Stomach (tissue), 9 donors: ENCODE results near the gene NCK2. TPM values are rescaled to one million over a fixed set of nuclear protein-coding genes. Genes with fewer than 3 reads are reported as not detected.

Experiments
- DNase-seq, 2 donors: peaks; one replicate each; pipeline versions ENCODE4 v3.0.0 to v3.0.0-alpha.2; 2013 to 2019
- H3K27ac ChIP-seq, 5 donors: fragments of 200-600 bp in 4 of 5; sonication (generic) in 4 of 5; one replicate each; pipeline ENCODE4 v1.5.1; 2013 to 2019; ENCODE audit warnings: mild to moderate bottlenecking in 1 of 5, moderate library complexity in 1 of 5
- H3K27me3 ChIP-seq, 3 donors: fragments of 200-600 bp; sonication (generic); one replicate each; pipeline ENCODE4 v1.5.1; 2017 to 2019; ENCODE audit warnings: mixed run types in 1 of 3
- H3K36me3 ChIP-seq, 4 donors: fragments of 200-600 bp; sonication (generic); 1 replicate in 3 of 4; 2 replicates in 1 of 4; pipeline ENCODE4 v1.5.1; 2016 to 2019
- H3K4me1 ChIP-seq, 4 donors: fragments of 200-600 bp; sonication (generic); one replicate each; pipeline ENCODE4 v1.5.1; 2016 to 2019
- H3K4me3 ChIP-seq, 4 donors: fragments of 200-600 bp; sonication (generic) in 3 of 4; one replicate each; pipeline ENCODE4 v1.5.1; 2016 to 2019; ENCODE audit warnings: mild to moderate bottlenecking in 1 of 4
- H3K9me3 ChIP-seq, 4 donors: fragments of 200-600 bp; sonication (generic); one replicate each; pipeline ENCODE4 v1.5.1; 2016 to 2019
- CTCF ChIP-seq, 7 experiments: fragments of 450-650 bp in 4 of 7; fragments of 200-600 bp in 3 of 7; sonication (generic) in 3 of 7; IDR thresholded peaks; one replicate each; pipeline ENCODE4 v1.5.1; 2016 to 2019; ENCODE audit warnings: antibody characterized with exemption in 7 of 7, control low read depth in 2 of 7, mild to moderate bottlenecking in 1 of 7
- EP300 ChIP-seq: sonication (generic); formaldehyde crosslinking; IDR thresholded peaks from one replicate; pipeline ENCODE4 v1.6.1; 2017; ENCODE audit warnings: antibody characterized with exemption
- POLR2A ChIP-seq, 4 donors: fragments of 450-650 bp; IDR thresholded peaks; one replicate each; pipeline ENCODE4 v1.6.1; 2016; ENCODE audit warnings: antibody characterized with exemption in 4 of 4, control low read depth in 2 of 4, mild to moderate bottlenecking in 1 of 4, moderate library complexity in 1 of 4
- POLR2AphosphoS5 ChIP-seq, 3 donors: sonication (generic); formaldehyde crosslinking; IDR thresholded peaks; one replicate each; pipeline ENCODE4 v1.6.1; 2016; ENCODE audit warnings: antibody characterized with exemption in 3 of 3
- WGBS, 5 donors: extraction: QIAGEN DNeasy Blood & Tissue Kit in 3 of 5; methylation state at CpG; one replicate each; pipeline versions ENCODE4 v1.1.5 to v1.1.7; 2013 to 2018; 5-methylcytosine and 5-hydroxymethylcytosine counted together
- intact Hi-C: fragments of 100-400 bp; cut with DNase I; formaldehyde crosslinking; loops from one replicate; pipeline ENCODE4 v1.15.1; 2023; ENCODE audit warnings: low total_unique reads
- polyA plus RNA-seq, 3 donors: library from polyadenylated mRNA; stranded (reverse); fragments of 200-250 nt; gene quantifications; one replicate each; pipeline ENCODE4 v1.2.3, GENCODE V29; 2013
- total RNA-seq, 5 donors: library from RNA; depleted of rRNA; stranded (reverse); fragments of >200 nt; gene quantifications; one replicate each; pipeline versions ENCODE4 v1.1.0 to v1.2.3, GENCODE V29; 2014 to 2016
- donor health status: healthy with polysubstance abuse.
- donor health status: Bipolar disorder and iron deficiency.
- donor health status: healthy.

Gene NCK2
- total and polyA plus RNA-seq, 8 donors = 23.1 to 88.9 (median 42.6) TPM

- no peak overlapping the region for H3K4me3 ChIP-seq
- peaks cover 4 to 11% (median 7%) of the 10 kb centered on the region in 4 donors for H3K4me1 ChIP-seq
- 75 to 85% (median 80%) methylated on average over 8 of the region's 8 CpGs for WGBS, 5 donors
- peak overlapping the region in 2 of 5 donors; percentile 1 to 3 for H3K27ac ChIP-seq
- H3K27me3 ChIP-seq = no peaks in the 10 kb centered on the region
- intact Hi-C loops = no loop called here
- TF ChIP-seq EP300 (no peak), POLR2AphosphoS5 (IDR thresholded peaks at IDR 0.05) (no peak), CTCF (IDR thresholded peaks at IDR 0.05) (no peak), POLR2A (IDR thresholded peaks at IDR 0.05) (no peak)
- H3K9me3 ChIP-seq = no peaks in the 10 kb centered on the region
- DNase-seq = no peak
- no peaks in the 10 kb centered on the region for H3K36me3 ChIP-seq
These were observed 5.3 kb upstream of the NCK2 start for GRCh38 chr2:105739426-105739825.

GRCh38 chr2:105739944-105740530 is 4.7 kb upstream of the NCK2 start:
- TF ChIP-seq EP300 = no peak
- TF ChIP-seq CTCF (IDR thresholded peaks at IDR 0.05) = no peak
- TF ChIP-seq POLR2A (IDR thresholded peaks at IDR 0.05) = no peak
- TF ChIP-seq POLR2AphosphoS5 (IDR thresholded peaks at IDR 0.05) = no peak
- no peak for DNase-seq
- Histone ChIP-seq H3K36me3 (no peaks in the 10 kb centered on the region), H3K9me3 (no peaks in the 10 kb centered on the region), H3K4me1 (peaks cover 4 to 11% (median 8%) of the 10 kb centered on the region in 4 donors), H3K4me3 (no peak overlapping the region), H3K27me3 (no peaks in the 10 kb centered on the region), H3K27ac (no peak overlapping the region)
- 80 to 96% (median 91%) methylated on average over 7 of the region's 7 CpGs for WGBS, 5 donors
- intact Hi-C loops = loop anchor here (10.0 kb wide), 1 partner anchor 165 kb away; no protein-coding TSS in a partner anchor

- TF ChIP-seq CTCF (IDR thresholded peaks at IDR 0.05) = no peak
- TF ChIP-seq POLR2A (IDR thresholded peaks at IDR 0.05) = no peak
- no peak for TF ChIP-seq EP300
- no peak for TF ChIP-seq POLR2AphosphoS5 (IDR thresholded peaks at IDR 0.05)
- WGBS, 5 donors = 60 to 82% (median 66%) methylated on average over 3 of the region's 3 CpGs
- no peaks in the 10 kb centered on the region for H3K36me3 ChIP-seq
- H3K4me1 ChIP-seq = peaks cover 4 to 14% (median 9%) of the 10 kb centered on the region in 4 donors
- intact Hi-C loops = loop anchor here (10.0 kb wide), 1 partner anchor 166 kb away; no protein-coding TSS in a partner anchor
- no peak overlapping the region for H3K27ac ChIP-seq
- DNase-seq = no peak
- H3K4me3 ChIP-seq = no peak overlapping the region
- no peaks in the 10 kb centered on the region for H3K27me3 ChIP-seq
- no peaks in the 10 kb centered on the region for H3K9me3 ChIP-seq
These were observed 3.5 kb upstream of the NCK2 start for GRCh38 chr2:105741174-105741573.

- TF ChIP-seq CTCF (IDR thresholded peaks at IDR 0.05) = no peak
- TF ChIP-seq EP300 = no peak
- no peak for TF ChIP-seq POLR2AphosphoS5 (IDR thresholded peaks at IDR 0.05)
- TF ChIP-seq POLR2A (IDR thresholded peaks at IDR 0.05) = no peak
- intact Hi-C loops = loop anchor here (10.0 kb wide), 1 partner anchor 167 kb away; no protein-coding TSS in a partner anchor
- Histone ChIP-seq H3K4me1 (peaks cover 6 to 18% (median 12%) of the 10 kb centered on the region in 4 donors), H3K4me3 (no peak overlapping the region), H3K36me3 (no peaks in the 10 kb centered on the region), H3K27ac (no peak overlapping the region), H3K9me3 (no peaks in the 10 kb centered on the region), H3K27me3 (no peaks in the 10 kb centered on the region)
- no peak for DNase-seq
- WGBS, 5 donors = 95 to 99% (median 95%) methylated on average over 4 of the region's 4 CpGs
These were observed 3.1 kb upstream of the NCK2 start for GRCh38 chr2:105741617-105742016.
